ENCODE measurements around the gene MCF2L.
A peak's percentile ranks its signal among the peaks of the same experiment; 100 is the strongest.
"Not testable (repeated sequence)": the region's sequence is repeated elsewhere in the genome, so short reads cannot be mapped to it uniquely, and the experiment has no call there.

The MCF2L gene

GRCh38 chr13:113066142-113066455 lies 97.1 kb downstream of the MCF2L start:
- no peak for DNase-seq

DNA sequence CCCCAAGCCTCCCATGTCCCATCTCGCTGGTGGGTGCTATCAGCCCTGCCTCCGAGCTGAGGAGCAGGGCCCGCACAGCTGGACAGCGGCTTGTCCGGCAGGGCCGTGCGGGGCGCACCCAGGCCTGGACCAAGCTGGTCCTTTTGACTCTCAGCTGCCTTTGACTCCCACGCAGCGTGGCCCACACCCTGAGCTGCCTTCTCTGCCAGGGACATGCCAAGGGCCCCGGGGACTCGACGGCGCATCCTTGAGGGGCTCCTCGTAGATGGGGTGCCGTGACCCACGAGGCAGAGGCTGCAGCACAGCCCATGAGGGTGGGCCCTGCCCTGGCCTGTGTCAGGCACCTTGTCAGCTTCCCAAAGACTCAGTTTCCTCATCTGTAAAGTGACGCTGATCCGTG lies 97.7 kb downstream of the MCF2L start:
- DNase-seq: no peak

- DNase-seq: no peak
Measured at GRCh38 chr13:113069861-113070805, 101.1 kb downstream of the MCF2L start.

DNA sequence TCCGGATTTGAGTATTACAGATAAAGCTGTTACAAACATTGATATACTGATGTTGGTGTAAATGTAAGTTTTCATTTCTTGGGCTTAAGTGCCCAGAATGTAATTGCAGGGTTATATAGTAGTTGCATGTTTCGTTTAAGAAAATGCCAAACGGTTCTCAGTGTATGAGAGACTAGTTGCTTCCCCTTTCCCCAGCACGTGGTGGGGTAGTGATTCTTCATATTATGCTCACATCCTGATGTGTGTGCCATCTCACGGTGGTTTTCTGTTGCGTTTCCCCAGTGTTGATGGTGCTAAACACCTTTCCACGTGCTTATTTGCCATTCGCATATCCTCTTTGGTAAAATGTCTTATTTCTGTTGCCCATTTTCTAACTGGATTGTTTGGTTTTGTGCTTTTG lies 101.8 kb downstream of the MCF2L start:
- DNase-seq: no peak

DNA sequence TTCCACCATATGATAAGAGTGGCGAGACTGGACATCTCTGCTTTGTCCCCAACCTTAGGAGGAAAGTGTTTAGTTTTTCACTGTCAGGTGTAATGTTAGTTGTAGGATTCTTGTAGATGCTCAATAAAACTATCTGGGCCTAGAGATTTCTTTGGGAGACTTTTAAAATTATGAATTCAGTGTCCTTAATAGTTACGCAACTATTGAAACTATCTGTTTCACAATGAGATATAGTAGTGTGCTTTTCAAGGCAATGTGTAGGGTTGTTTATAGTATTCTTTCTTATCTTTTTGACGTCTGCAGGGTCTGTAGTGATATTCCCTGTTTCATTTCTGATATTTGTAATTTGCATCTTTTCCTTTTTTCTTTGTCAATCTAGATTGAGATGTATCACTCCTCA lies 103.4 kb downstream of the MCF2L start:
- no peak for DNase-seq

GRCh38 chr13:113073942-113074341 lies 104.9 kb downstream of the MCF2L start:
- DNase-seq: no peak

DNA sequence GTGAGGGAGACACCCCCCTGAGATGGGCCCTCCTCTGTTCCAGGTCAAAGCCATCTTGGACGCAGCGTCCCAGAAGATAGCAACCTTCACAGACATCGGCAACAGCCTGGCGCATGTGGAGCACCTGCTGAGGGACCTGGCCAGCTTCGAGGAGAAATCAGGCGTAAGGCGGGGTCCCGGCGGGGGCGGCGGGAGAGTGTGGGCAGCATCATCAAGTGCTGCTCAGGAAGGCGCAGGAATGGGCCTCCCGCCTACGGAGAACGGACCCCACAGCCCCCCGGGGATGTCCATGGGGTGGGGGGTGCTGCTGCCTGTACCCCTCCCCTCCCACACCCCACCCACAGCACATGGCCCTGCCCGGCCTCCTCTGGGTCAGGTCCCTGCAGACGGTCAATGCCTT lies 105.4 kb downstream of the MCF2L start:
- DNase-seq: no peak

GRCh38 chr13:113074876-113075275 lies 105.9 kb downstream of the MCF2L start:
- DNase-seq: no peak

GRCh38 chr13:113075711-113076110 lies 106.7 kb downstream of the MCF2L start:
- no peak for DNase-seq

- DNase-seq: no peak
Measured at GRCh38 chr13:113076681-113077401, 107.8 kb downstream of the MCF2L start.

DNA sequence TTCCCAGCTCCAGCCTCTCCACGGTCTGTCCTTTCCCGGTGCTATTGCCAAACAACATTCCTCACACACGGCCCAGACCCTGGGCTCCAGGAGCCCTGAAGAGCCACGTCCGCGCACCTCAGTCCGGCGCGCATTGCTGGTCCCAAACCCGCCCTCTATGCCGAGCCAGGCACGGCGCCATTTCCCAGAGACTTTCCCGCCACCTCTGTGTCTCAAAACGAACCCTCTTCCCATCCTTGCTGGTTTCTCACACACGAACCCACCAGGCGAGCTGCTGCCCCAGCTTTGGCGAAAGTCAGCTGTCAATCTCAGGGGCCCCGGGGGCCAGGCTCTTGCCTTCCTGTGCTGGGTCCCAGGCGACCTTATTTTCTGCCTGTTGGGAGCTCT lies 108.5 kb downstream of the MCF2L start:
- no peak for DNase-seq

DNA sequence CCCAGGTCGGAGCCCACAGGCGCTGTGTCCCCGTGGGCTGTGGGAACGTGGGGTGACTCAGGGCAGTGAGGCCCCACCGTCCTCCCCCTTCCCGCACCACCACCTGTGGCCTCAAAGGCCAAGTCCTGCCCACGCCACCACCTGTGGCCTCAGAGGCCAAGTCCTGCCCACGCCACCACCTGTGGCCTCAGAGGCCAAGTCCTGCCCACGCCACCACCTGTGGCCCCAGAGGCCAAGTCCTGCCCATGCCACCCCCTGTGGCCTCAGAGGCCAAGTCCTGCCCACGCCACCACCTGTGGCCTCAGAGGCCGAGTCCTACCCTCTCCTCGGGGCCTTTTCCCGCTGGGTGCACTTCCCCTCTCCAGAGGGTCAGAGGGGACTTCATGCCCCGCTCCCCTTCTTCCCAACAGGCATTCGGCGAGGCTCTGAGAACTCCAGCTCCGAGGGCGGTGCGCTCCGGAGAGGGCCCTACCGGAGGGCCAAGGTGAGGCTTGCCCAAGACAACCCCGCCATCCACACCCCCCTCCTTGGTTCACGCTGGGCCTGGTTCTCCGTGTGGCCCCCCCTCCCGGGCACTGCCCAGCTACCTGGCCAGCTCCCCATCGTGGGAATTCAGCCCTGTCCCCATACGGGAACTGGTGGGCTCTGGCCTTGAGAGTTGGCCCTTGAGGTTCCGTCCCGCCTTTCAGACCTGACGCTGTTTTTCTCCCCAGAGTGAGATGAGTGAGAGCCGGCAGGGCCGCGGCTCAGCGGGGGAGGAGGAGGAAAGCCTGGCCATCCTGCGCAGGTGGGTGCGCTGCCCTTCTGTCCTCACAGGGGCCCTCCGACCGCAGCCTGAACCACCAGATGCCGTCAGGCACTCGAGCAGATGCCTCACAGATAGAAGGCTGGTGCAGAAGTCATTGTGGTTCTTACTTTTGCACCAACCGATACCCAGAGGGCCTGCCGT lies 109.2 kb downstream of the MCF2L start:
- DNase-seq: no peak

DNA sequence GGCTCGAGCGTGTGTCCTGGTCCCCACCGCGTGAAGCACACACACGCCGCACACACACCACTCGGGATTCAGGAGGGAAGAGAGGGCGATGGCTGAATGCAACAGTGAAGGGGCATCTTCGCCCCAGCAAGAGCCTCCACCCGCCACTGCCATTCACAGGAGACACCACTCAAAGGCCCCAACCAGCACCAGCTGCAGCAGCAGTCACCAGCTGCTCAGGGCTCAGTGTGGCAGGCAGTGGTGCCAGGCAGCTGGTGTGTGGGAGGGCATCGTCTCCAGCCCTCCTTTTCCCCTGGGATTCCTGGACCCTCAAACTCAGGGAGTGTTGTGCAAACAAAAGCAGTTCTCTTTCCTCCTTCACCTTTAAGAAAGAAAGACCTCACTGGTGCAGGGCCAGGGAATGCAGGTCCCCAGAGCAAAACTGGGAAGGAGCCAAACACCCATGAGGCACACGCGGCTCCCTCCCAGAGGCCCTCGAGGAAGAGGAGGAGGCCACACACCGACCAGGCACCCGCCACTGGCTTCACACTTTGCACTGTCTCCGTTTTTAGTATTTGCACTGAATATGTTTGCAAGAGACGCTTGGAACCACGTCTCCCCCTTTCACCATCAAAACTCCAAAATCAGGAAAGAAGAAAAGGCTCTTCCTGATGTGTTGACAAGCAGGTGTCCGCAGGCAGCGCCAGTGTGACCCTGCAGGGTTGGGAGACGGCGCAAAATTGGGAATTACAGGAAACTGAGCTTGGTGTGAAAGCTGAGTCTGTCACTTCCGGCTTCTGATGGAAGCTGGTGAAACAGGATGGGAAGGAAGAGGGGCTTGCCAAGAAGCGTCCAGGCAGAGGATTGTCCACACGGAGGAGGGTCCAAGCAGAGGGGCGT lies 110.1 kb downstream of the MCF2L start:
- DNase-seq: peak; percentile 31

DNA sequence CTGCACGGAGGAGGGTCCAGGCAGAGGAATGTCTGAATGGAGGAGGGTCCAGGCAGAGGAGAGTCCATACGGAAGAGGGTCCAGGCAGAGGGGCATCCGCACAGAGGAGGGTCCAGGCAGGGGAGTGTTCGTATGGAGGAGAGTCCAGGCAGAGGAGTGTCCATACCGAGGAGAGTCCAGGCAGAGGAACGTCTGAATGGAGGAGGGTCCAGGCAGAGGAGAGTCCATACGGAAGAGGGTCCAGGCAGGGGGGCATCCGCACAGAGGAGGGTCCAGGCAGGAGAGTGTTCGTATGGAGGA lies 110.7 kb downstream of the MCF2L start:
- DNase-seq: not testable (repeated sequence)

DNA sequence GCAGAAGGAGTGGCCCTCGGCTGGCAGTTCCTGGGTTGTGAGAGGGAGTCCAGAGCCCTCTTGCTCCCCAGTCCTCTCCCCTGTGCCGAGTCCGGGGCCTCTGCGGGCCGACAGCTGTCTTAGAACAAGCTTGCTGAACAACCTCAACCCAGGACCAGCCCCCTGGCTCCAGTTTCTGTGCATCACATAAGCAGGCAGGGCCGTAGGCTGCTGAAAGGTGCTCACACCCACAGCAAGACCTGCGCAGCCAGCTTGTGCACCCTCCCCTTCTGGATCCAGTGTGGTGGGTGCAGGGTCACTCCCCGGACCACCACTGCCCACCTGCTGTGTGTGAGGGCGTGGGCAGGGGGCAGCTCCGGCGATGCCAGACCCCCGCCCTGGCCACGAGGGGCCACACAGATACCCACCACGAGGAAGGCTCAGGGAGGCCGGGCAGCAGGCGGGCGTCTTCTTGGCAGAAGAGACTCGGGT lies 111.4 kb downstream of the MCF2L start:
- DNase-seq: no peak

- DNase-seq: no peak
Measured at GRCh38 chr13:113080901-113081521, 112.0 kb downstream of the MCF2L start.

DNA sequence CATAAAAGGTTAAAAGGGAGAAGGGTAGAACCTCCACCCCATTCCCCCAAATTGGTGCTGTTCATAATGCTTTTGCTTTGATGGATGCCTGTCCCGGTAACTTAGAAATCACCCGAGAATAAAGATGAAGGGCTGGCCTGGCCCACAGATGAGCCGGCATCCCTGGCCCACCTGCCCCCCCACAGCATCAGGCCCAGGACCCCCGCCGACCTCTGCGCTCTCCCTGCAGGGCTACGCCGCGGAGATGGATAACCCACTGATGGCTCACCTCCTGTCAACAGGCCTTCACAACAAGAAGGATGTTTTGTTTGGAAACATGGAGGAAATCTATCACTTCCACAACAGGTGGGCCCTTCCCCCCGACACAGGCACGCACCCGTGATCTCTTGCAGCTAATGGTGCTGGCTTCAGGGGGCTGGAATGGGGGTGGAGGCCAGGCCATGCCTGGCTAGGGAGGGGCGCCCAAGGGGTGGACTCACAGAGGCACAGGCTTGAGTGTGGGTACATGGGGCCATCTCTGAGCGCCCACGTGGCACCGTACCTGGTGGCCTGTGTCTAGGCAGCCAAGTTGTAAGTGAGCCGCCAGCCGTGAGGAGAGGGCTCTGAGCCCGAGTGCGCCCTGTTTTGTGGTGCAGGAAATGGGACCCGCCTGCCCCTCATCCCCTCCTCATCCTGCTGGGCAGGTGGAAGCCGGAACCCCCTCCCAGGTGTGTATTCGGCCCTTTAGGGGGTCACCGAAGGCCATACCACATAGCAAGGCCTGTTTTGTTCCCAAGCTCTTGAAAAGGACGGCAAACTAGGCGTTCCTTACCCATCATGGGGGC lies 113.4 kb downstream of the MCF2L start:
- no peak for DNase-seq

DNA sequence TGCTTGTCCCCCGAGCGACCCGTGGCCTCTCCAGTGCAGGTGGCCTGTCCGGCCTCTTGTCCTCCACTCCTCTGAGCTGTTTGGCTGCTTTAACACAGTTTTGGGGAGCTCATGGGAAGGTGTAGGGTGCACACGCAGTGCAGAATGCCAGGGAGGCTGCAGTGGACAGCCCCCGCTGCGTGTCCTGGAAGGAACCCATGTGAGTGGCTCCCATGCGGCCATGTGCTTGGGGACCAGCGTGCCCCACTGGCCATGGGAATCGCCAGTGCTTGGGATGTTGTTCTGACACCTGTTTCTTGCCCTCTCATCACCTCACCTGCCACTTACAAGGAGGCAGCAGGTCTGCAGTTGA lies 114.0 kb downstream of the MCF2L start:
- DNase-seq: no peak

- DNase-seq: no peak
Measured at GRCh38 chr13:113083402-113084061, 114.5 kb downstream of the MCF2L start.
